WTC11 (cell line): ENCODE results near the gene FBXO3. TPM values are rescaled to one million over a fixed set of nuclear protein-coding genes. Genes with fewer than 3 reads are reported as not detected.

Experiments used
- AR ChIP-seq: fragments of 250-450 bp; sonication (Bioruptor Pico); IDR thresholded peaks from 2 replicates; pipeline ENCODE4 v1.9.0; 2021; ENCODE audit warnings: mild to moderate bottlenecking
- ATF2 ChIP-seq: sonication (generic); formaldehyde crosslinking; IDR thresholded peaks from 2 replicates; pipeline ENCODE4 v1.8.1; 2022; ENCODE audit warnings: low read depth, missing genetic modification reagents, borderline replicate concordance
- CBFB ChIP-seq: sonication (generic); formaldehyde crosslinking; IDR thresholded peaks from 2 replicates; pipeline ENCODE4 v1.8.1; 2022; ENCODE audit warnings: mild to moderate bottlenecking, low read depth, missing genetic modification reagents
- CREM ChIP-seq: sonication (generic); formaldehyde crosslinking; IDR thresholded peaks from 2 replicates; pipeline ENCODE4 v1.8.1; 2022; ENCODE audit warnings: mild to moderate bottlenecking, missing genetic modification reagents, moderate library complexity
- CTCF ChIP-seq: fragments of 200-600 bp; IDR thresholded peaks from 2 replicates; pipeline ENCODE4 v1.8.0; 2022; ENCODE audit warnings: antibody characterized with exemption
- ELF4 ChIP-seq: sonication (generic); formaldehyde crosslinking; IDR thresholded peaks from 2 replicates; pipeline ENCODE4 v1.8.1; 2022; ENCODE audit warnings: low read depth, mild to moderate bottlenecking, moderate library complexity, missing genetic modification reagents
- EMX1 ChIP-seq: fragments of 250-450 bp; sonication (Bioruptor Pico); IDR thresholded peaks from 2 replicates; pipeline ENCODE4 v1.8.0; 2021; ENCODE audit warnings: mild to moderate bottlenecking
- ERG ChIP-seq: fragments of 250-450 bp; sonication (Bioruptor Pico); IDR thresholded peaks from 2 replicates; pipeline ENCODE4 v1.8.0; 2021; ENCODE audit warnings: mild to moderate bottlenecking
- ETV6 ChIP-seq: sonication (generic); formaldehyde crosslinking; IDR thresholded peaks from 2 replicates; pipeline ENCODE4 v1.8.1; 2022; ENCODE audit warnings: mild to moderate bottlenecking, missing genetic modification reagents
- FOXJ3 ChIP-seq: sonication (generic); formaldehyde crosslinking; IDR thresholded peaks from 2 replicates; pipeline ENCODE4 v1.9.0; 2021; ENCODE audit warnings: missing genetic modification reagents, mild to moderate bottlenecking, borderline replicate concordance
- FOXP1 ChIP-seq: sonication (generic); formaldehyde crosslinking; IDR thresholded peaks from 2 replicates; pipeline ENCODE4 v1.8.0; 2022; ENCODE audit warnings: missing genetic modification reagents, mild to moderate bottlenecking, moderate library complexity, borderline replicate concordance
- GRHL2 ChIP-seq: fragments of 250-450 bp; sonication (Bioruptor Pico); IDR thresholded peaks from 2 replicates; pipeline ENCODE4 v1.8.0; 2022; ENCODE audit warnings: mild to moderate bottlenecking, moderate library complexity; ENCODE audit not compliant: insufficient replicate concordance, severe bottlenecking
- IRF2 ChIP-seq: sonication (generic); formaldehyde crosslinking; IDR thresholded peaks from 2 replicates; pipeline ENCODE4 v1.8.0; 2022; ENCODE audit warnings: low read depth, missing genetic modification reagents, borderline replicate concordance
- KAT7 ChIP-seq: sonication (generic); formaldehyde crosslinking; IDR thresholded peaks from 2 replicates; pipeline ENCODE4 v1.8.1; 2023; ENCODE audit warnings: missing genetic modification reagents, mild to moderate bottlenecking, borderline replicate concordance
- MAX ChIP-seq: sonication (generic); formaldehyde crosslinking; IDR thresholded peaks from 2 replicates; pipeline ENCODE4 v1.8.0; 2022; ENCODE audit warnings: mild to moderate bottlenecking, missing genetic modification reagents
- NFYB ChIP-seq: sonication (generic); formaldehyde crosslinking; conservative IDR thresholded peaks from 2 replicates; pipeline ENCODE4 v1.8.0; 2022; ENCODE audit warnings: low read depth, missing genetic modification reagents
- SMAD3 ChIP-seq: sonication (generic); formaldehyde crosslinking; IDR thresholded peaks from 2 replicates; pipeline ENCODE4 v1.8.0; 2022; ENCODE audit warnings: missing genetic modification reagents, mild to moderate bottlenecking, borderline replicate concordance
- SP1 ChIP-seq: sonication (generic); formaldehyde crosslinking; conservative IDR thresholded peaks from 2 replicates; pipeline ENCODE4 v1.8.1; 2022; ENCODE audit warnings: missing genetic modification reagents
- TP53 ChIP-seq: sonication (generic); formaldehyde crosslinking; IDR thresholded peaks from 2 replicates; pipeline ENCODE4 v1.8.1; 2023; ENCODE audit warnings: mild to moderate bottlenecking, missing genetic modification reagents
- ZBTB21 ChIP-seq: sonication (generic); formaldehyde crosslinking; IDR thresholded peaks from 2 replicates; pipeline ENCODE4 v1.8.1; 2023; ENCODE audit warnings: mild to moderate bottlenecking, missing genetic modification reagents, borderline replicate concordance
- ZNF121 ChIP-seq: sonication (generic); formaldehyde crosslinking; IDR thresholded peaks from 2 replicates; pipeline ENCODE4 v1.8.0; 2023; ENCODE audit warnings: missing genetic modification reagents
- ZNF138 ChIP-seq: sonication (generic); formaldehyde crosslinking; conservative IDR thresholded peaks from 2 replicates; pipeline ENCODE4 v1.8.1; 2022; ENCODE audit warnings: mild to moderate bottlenecking, moderate library complexity, missing genetic modification reagents
- ZNF219 ChIP-seq: sonication (generic); formaldehyde crosslinking; IDR thresholded peaks from 2 replicates; pipeline ENCODE4 v1.8.0; 2023; ENCODE audit warnings: missing genetic modification reagents, mild to moderate bottlenecking, borderline replicate concordance
- ZNF232 ChIP-seq: sonication (generic); formaldehyde crosslinking; IDR thresholded peaks from 2 replicates; pipeline ENCODE4 v1.8.0; 2022; ENCODE audit warnings: mild to moderate bottlenecking, missing genetic modification reagents
- ZNF671 ChIP-seq: fragments of 250-450 bp; sonication (Bioruptor Pico); IDR thresholded peaks from 2 replicates; pipeline ENCODE4 v1.8.0; 2021; ENCODE audit warnings: mild to moderate bottlenecking
- ZSCAN18 ChIP-seq: fragments of 250-450 bp; sonication (Bioruptor Pico); IDR thresholded peaks from 2 replicates; pipeline ENCODE4 v2.1.2; 2022; ENCODE audit warnings: mild to moderate bottlenecking, moderate library complexity
- total RNA-seq: library from RNA; stranded (reverse); gene quantifications from 3 replicates; pipeline ENCODE4 v1.2.3, GENCODE V29; 2021
- TF ChIP-seq, protein P1 (sequence below): fragments of 250-450 bp; sonication (Bioruptor Pico); IDR thresholded peaks from 2 replicates; pipeline ENCODE4 v1.9.0; 2021; ENCODE audit warnings: moderate library complexity, mild to moderate bottlenecking, inconsistent platforms, borderline replicate concordance
- TF ChIP-seq, protein P2 (sequence below): fragments of 250-450 bp; sonication (Bioruptor Pico); conservative IDR thresholded peaks from 2 replicates; pipeline ENCODE4 v1.9.0; 2021; ENCODE audit warnings: mild to moderate bottlenecking

Gene FBXO3
- total RNA-seq, 1 experiment from 2014 or later: 14.5 TPM

GRCh38 chr11:33802194-33802950 is 28.1 kb upstream of the FBXO3 start (continued):
- TF ChIP-seq ERG (CRISPR knock-in tag): no peak
- TF ChIP-seq FOXJ3: no peak
- TF ChIP-seq, protein P1, sequence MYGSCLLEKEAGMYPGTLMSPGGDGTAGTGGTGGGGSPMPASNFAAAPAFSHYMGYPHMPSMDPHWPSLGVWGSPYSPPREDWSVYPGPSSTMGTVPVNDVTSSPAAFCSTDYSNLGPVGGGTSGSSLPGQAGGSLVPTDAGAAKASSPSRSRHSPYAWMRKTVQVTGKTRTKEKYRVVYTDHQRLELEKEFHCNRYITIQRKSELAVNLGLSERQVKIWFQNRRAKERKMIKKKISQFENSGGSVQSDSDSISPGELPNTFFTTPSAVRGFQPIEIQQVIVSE (CRISPR knock-in tag): no peak; the same call in 1 of the 2 replicates
- 0 out of 2 replicates have a peak, but pooled peaks have one; percentile 39 for TF ChIP-seq SP1 (CRISPR knock-in tag)
- TF ChIP-seq CBFB: no peak
- TF ChIP-seq NFYB (CRISPR knock-in tag): no peak
- TF ChIP-seq ZNF138 (CRISPR knock-in tag): no peak
- no peak for TF ChIP-seq ELF4 (CRISPR knock-in tag)
- no peak for TF ChIP-seq ZBTB21 (CRISPR knock-in tag)
- TF ChIP-seq, protein P2, sequence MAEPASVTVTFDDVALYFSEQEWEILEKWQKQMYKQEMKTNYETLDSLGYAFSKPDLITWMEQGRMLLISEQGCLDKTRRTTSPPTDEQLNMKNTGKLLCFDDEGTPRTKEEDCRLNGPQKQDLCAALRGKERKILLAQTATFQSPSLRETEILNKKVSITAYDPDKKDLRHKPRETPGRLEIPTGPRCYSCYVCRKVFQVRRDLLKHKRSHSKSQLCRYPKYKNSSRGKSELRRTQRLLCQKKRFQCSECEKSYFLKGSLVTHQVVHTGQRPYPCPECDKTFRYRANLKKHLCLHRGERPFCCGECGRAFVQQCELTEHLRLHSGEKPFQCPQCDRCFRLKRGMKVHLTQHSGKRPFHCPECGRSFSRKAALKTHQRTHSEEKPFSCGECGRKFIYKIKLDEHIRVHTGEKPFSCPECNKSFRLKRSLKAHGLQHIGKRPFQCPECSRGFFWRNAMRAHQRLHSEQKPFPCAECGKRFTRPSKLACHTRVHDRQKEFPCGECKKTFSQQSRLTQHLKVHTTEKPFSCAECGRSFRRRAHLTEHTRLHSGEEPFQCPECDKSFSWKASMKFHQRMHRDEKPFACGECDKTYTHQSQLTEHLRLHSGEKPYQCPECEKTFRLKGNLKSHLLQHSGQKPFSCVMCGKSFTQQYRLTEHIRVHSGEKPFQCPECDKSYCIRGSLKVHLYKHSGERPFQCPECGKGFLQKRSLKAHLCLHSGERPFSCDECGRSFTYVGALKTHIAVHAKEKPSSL: no peak
- no peak; the same call in 1 of the 2 replicates for TF ChIP-seq CREM (CRISPR knock-in tag)
- TF ChIP-seq ATF2: no peak
- TF ChIP-seq EMX1 (CRISPR knock-in tag): no peak
- no peak for TF ChIP-seq ETV6 (CRISPR knock-in tag)
- no peak for TF ChIP-seq GRHL2 (CRISPR knock-in tag)
- TF ChIP-seq CTCF: no peak
- no peak for TF ChIP-seq ZNF121
- TF ChIP-seq KAT7 (CRISPR knock-in tag): no peak
- TF ChIP-seq SMAD3: no peak
- TF ChIP-seq FOXP1: no peak
- peak; percentile 56; the same call in 1 of the 2 replicates for TF ChIP-seq MAX (CRISPR knock-in tag)
- TF ChIP-seq ZSCAN18 (CRISPR knock-in tag): no peak
- TF ChIP-seq IRF2 (CRISPR knock-in tag): no peak
- no peak for TF ChIP-seq AR (CRISPR knock-in tag)
- no peak for TF ChIP-seq ZNF232 (CRISPR knock-in tag)
- no peak for TF ChIP-seq ZNF219 (CRISPR knock-in tag)
- TF ChIP-seq TP53 (CRISPR knock-in tag): no peak
- no peak for TF ChIP-seq ZNF671 (CRISPR knock-in tag)
